Ovary (tissue), 3 donors: ENCODE data around the gene ZNF844.

ENCODE experiments used
- POLR2A ChIP-seq: fragments of 450-650 bp; IDR thresholded peaks from one replicate; pipeline ENCODE4 v1.6.1; 2017; ENCODE audit warnings: antibody characterized with exemption, mild to moderate bottlenecking, moderate library complexity
- TF ChIP-seq, protein P1 (sequence below), 3 donors: fragments of 450-650 bp in 2 of 3; fragments of 200-600 bp in 1 of 3; IDR thresholded peaks; one replicate each; pipeline versions ENCODE4 v1.5.1 to v1.8.0; 2016 to 2022; ENCODE audit warnings: antibody characterized with exemption in 3 of 3, mild to moderate bottlenecking in 1 of 3
- donor health status: DM: no; HTN: no; CAD: no.

DNA sequence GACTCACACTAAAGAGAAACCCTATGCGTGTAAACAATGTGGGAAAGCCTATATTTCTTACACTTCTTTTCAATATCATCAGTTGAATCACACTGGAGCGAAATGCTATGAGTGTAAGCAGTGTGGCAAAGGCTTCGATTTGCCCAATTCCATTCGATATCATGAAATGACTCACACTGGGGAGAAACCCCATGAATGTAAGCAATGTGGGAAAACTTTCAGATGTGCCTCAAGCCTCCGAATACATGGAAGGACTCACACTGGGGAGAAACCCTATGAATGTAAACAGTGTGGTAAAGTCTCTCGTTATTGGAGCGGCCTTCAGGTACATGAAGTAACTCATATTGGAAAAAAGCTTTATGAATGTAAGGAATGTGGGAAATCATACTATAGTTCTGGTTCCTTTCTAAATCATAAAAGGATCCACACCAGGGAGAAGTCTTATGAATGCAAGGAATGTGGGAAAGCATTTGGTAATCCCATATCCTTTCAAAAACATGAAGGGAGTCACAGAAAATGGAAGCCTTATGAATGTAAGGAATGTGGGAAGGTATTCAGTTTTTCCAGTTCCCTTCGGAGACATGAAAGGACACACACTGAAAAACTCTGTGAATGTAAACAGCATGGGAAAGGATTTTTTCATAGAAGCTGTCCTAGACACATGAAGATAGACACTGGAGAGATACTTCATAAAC, 47.6 kb downstream of the ZNF844 start:
- no peak for TF ChIP-seq POLR2A
- TF ChIP-seq, protein P1, sequence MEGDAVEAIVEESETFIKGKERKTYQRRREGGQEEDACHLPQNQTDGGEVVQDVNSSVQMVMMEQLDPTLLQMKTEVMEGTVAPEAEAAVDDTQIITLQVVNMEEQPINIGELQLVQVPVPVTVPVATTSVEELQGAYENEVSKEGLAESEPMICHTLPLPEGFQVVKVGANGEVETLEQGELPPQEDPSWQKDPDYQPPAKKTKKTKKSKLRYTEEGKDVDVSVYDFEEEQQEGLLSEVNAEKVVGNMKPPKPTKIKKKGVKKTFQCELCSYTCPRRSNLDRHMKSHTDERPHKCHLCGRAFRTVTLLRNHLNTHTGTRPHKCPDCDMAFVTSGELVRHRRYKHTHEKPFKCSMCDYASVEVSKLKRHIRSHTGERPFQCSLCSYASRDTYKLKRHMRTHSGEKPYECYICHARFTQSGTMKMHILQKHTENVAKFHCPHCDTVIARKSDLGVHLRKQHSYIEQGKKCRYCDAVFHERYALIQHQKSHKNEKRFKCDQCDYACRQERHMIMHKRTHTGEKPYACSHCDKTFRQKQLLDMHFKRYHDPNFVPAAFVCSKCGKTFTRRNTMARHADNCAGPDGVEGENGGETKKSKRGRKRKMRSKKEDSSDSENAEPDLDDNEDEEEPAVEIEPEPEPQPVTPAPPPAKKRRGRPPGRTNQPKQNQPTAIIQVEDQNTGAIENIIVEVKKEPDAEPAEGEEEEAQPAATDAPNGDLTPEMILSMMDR (IDR thresholded peaks at IDR 0.05): no peak
